ENCODE measurements around the gene CR1L.
"Not testable (repeated sequence)": the region's sequence is repeated elsewhere in the genome, so short reads cannot be mapped to it uniquely, and the experiment has no call there.

CR1L gene

DNA sequence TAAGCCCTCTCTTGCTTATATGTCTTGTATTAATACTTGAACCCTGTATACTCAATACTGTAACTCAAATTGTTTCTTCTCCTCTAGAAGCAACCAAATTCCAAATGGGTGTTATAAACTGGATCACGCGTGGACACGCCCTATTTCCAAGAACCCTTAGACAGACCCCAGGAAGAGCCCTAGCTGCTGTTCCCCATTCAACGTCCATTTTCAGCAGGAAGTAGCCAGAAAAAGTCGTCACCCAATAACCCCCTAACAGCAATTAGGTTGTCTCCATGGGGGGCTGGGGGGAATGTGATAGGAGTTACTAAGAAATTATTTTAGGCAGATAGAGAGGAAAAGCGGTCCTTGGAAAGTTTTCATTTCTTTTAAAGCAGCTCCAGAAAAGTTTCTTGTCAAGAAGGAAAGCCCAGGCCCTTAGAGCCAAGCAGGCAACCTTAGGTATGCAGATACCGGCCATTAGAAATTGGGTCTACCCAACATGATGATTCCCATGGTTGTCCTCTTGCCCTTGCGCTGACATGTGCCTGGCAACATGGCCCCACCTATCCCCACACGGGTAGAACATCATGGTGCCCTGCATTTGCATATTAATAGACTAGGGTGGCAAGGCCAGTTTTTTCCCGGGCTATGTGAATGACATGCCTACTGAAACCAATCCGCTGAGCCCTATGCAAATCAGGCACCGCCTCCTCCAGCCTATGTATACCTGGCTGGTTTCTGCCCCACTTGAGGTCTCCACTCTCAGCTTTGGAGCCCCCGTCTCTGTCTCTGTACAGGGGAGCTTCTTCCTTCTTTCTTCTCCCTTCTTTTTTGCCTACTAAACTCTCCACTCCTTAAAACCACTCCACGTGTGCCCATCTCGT lies 102.9 kb downstream of the CR1L start:
- DNase-seq = no peak

DNA sequence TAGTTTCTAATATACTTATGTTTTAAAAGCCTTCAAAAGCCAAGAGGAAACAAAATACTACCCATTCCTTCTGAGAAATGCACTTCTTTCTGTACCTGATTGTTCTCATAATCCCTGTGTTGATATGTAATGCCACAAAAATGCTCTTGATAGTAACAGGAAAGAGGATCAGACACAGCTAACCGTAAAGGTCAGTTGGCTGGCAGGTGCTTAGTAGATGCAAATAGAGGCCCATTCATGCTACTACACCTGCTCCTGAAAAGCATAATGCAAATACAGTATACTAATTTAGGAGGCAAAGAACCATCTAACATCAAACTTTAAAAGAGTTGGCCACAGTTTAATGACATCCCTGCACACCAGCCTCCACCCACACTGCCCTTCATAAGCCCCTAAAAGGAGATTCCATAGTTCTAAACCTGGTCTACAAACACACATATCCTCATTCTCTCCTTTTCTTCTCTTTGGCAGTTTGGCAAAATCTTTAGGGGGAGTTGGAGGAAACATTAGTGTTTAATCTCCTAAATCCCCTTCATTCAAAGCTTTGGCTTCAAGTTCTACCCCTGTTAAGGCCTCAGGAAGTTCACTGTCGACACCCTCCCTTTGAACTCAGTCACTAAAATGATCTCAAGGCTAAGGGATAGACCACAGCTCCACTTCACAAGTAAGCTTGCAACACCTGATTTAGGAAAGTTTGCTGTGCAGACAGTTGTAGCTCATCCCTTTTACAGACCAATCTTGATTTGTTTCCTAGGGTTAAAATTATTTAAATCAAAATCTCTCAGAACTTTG lies 104.0 kb downstream of the CR1L start:
- no peak for DNase-seq

DNA sequence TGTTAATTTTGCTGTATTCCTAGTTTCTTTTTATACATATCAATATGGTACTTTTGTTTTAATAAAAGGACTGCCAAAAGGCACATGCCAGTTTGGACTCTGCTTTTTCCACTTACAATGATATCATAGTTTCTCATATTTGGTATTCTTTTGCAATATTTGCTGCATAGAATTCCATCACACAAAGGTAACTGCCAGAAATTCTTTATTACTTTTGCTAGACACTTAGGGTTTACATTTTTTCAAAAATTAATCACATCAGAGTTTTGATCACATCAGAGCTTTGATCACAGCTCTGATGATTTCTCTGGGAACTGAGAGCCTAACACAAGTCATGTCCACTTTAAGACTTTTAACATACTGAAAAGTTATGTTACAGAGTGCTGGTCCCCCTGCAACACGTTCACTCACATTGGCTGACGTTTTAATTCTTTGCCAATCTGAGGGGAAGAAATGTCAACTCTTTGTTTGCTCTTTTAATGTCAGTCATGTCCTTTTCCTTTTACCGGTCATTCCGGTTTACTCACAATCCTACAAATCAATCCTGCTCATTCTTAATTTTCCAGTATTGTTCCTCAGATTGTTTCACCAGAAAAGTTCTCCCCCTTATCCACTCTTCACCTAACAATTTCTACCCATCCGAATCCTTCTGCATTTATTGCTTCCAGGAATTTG lies 105.8 kb downstream of the CR1L start:
- DNase-seq = no peak

DNA sequence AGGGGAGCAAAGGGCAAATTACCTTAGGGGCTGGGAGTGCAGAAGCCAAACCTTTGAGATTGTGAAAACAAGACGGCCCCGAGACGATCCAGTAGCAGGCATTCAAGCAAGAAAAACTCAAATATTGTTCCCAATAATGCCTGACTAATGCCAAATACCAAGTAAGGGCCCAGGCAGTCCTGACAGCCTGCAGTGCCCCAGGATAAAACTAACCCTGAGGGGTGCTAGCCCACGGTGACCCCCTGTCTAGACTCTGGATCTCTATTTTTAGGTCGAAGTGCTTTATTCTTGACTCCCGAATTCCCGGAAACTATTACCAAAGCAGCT lies 106.5 kb downstream of the CR1L start:
- not testable (repeated sequence) for DNase-seq

DNA sequence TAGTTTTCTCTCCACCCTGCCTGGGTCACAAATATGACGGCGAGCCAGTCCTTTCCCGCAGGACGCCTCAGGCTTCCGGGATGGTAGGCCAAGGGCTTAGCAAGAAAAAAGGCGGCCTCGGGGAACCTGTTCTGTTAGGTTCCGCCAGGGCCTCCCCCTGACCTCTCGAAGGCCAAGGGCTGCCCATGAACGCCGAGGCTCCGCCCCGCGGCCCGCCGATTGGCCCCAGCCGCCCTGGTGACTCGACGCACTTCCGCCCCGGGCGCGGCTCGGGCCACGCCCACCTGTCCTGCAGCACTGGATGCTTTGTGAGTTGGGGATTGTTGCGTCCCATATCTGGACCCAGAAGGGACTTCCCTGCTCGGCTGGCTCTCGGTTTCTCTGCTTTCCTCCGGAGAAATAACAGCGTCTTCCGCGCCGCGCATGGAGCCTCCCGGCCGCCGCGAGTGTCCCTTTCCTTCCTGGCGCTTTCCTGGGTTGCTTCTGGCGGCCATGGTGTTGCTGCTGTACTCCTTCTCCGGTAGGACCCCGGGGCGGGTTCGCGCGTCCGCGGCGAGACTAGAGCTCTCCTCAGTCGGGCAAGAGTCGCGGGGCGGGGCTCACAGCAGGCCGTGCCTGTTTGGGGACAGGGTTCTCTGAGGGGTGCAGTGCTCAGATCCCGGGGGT lies 107.0 kb downstream of the CR1L start, which contains the start of gene CD46:
Gene CD46, plus strand, starts transcription at position 265 of the 666 bp plus-strand sequence. Its CDS starts 159 bp downstream, at position 424.
- peak; percentile 89 to 96 (median 92) for DNase-seq

DNA sequence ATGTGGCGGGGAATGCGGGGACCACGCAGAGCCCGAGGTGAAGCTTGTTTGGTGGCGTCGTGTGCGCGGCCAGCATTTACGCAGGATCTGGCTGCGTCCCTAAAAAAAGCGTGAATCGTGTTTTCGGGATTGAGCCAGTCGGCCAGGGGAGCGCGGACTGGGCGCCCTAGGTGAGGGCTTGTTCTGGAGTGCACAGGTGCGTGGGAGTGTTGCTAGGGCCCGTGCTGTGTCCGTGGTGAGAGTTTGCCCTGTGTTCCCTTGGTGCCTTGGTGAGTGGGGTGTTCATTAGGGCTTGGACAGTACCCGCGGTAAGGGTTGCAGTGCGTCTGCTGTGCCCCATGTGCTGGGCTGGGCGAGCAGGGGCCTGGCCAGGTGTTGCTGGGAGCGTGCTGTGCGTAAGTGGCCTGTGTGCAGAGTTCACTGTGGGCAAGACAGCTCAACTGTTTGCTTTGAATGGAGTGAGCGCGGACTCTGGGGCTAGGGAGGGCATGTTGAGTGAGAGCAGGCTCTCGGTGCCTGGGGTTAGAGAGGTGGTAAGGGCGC lies 107.6 kb downstream of the CR1L start:
- DNase-seq = peak in 2 of 5 donors; percentile 6 to 20

DNA sequence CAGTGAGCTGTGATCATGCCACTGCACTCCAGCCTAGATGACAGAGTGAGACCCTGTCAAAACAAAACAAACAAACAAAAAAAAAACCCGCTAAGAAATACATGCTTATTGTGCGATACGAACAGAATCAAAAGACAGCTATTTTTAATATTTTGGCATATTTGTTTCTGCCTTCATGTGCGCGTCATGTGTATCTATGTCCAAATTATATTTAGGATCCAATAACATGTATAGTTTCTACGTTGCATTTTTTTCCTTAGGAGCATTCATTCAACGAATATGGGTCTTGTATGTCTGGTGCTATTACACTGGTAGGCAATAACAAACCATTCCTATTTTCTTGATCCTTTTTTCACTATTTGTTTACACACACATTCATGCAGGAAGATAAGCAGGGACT lies 108.7 kb downstream of the CR1L start:
- DNase-seq = no peak

DNA sequence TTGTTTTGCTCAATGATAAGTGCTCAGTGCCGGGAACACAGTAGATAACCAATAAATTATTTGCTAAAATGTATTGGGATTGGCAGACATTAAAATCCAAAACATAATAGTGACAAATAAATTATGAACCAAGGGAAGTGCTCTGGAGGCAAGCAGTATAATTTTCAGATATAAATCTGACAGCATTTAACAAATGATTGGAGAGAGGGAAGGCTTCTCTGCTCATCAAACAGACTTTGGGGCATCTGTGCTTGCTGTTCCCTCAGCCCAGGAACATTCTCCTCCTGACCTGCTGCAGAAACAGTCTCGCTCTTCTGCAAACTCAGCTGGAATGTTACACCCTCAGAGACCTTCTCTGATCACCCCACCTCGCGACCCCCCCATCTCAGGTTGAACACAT lies 109.1 kb downstream of the CR1L start:
- DNase-seq = no peak

DNA sequence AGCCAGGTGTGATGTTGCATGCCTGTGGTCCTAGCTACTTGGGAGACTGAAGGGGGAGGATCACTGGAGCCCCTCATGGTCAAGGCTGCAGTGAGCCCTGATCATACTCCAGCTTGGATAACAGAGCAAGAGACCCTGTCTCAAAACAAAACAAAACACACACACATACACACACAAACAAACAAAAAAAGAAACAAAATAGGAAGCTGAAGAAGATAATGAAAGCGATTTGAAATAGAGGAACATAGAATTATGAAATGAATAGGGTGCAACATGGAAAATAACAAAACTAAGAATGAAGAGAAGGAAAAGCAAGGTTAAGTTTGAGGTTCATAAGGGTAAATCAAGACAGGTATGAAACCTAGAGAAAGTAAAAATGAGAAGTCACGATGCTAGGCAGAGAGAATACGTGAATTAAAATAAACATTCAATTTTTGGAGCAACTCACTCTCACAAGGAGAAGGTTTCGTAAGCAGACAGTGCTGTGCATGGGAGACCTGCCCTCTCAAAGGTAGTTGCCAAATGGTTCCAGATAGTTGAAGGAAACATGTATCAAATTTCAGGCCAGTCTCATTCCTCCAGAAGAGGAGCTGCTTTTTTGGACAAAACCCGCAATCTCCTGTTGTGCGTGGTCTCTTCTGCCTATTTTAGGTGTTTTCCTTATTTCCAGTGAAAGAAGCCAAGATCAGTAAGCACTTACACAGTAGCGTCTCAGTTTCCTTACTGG lies 110.2 kb downstream of the CR1L start:
- DNase-seq = no peak

DNA sequence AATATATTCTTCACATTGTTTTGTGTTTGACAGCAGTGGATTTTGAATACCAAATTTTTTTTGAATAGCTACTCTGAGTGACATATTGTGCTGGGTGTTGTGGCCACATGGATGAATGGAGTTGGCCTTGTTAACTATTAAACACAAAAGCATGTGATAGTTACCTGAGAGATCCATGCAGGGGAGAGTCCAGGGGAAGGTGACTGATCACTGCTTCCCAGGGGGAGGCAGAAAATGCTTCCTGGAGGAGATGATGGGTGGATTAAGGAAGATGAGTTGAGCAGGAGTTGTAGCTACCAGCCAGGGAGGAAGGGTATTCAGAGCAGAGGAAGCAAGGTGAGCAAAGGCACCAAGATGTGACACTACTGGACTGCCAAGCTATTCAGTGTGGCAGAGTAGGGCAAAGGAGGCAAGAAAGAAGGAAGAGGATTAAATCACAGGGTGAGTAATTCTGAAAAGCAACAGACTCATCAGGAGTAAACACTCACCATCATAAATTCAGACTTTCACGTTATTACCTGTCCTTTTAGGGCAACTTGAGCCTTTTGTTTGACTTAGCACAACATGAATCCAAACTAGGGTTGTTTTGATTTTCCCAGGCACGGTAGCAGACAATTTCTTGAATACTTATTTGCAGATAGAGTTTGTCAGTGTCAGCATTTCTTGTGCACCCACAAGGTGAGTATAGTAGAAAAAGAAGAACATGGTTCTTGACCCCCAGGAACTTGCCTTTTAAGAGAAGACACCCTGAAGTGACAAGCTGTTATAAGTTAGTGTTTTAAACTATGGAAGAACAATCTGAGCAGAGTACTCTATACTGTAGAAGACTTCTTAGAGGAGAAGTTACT lies 111.1 kb downstream of the CR1L start:
- DNase-seq = peak in 1 of 5 donors; percentile 36

DNA sequence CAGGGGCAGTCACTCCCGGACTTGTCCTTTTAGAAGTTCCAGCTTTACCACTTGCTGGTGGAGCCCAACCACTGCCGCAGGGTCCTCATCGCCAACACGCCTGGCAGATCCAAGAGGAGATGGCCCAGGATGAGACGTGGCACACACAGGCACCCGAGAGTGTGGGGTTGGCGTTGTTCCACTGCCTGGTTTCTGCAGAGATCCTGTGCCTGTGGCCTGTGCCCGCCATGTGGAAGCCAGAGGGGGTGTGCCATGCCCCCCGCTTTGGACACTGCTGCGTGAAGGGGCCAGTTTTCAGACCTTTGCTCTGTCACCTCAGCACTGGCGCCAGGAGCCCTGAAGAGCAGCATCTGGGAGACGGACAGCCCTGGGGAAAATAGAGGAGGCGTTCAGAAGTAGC lies 117.7 kb downstream of the CR1L start:
- no peak for DNase-seq

DNA sequence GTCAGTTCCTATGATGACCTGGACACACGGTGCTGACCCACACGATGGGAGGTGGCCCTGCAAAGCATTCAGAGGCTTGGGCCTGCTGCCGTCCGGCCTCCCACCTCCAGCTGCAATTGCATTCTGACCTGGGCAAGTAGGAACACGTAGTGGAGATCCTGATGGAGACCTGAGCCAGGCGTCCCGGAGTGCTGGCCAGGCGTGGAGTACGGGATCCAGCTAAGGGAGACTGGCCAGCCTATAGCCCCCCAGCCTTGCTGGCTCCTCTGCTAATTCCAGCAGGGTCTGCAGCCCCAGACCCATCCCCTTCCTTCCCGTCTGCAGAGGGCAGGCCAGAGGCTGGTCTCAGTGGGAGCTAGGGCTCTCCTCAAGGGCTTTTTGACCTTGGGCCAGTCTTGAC lies 118.2 kb downstream of the CR1L start:
- DNase-seq = no peak

DNA sequence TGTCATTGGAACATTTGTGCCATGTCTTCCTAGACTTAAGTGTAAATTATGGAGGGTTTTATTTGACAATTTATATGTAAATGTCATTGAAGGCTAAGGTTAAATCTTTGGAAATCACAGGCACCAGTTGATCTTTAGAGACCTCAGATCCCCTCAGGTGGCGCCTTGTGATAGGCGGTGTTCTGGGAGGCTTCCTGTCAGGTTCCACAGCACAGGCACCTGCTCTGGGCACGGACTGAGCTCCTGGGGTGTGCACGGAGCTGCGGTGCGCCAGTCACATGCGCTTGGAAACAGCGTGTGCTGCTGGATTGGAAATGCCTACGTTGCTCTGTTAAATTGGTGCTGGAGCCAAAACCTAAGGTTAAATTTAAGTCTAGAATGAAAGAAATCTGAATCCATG lies 119.0 kb downstream of the CR1L start:
- no peak for DNase-seq

DNA sequence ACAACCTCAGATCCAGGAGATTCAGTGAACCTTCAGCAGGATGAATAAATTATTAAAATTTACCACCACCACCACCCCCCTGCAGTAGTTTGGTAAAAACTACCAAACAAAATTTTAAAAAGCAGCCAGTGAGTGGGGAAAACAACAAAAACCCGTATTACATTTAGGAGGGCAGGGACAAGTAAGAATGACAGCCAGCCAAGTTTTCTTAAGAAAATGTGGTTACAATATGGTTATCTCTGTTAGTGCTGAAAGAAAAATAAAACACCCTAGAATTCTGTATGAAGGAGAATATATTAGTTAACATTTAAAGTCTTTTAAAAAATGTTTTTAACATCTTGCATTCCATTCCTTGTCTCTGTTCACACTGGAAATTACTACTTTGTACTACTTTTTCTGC lies 121.6 kb downstream of the CR1L start:
- no peak for DNase-seq

DNA sequence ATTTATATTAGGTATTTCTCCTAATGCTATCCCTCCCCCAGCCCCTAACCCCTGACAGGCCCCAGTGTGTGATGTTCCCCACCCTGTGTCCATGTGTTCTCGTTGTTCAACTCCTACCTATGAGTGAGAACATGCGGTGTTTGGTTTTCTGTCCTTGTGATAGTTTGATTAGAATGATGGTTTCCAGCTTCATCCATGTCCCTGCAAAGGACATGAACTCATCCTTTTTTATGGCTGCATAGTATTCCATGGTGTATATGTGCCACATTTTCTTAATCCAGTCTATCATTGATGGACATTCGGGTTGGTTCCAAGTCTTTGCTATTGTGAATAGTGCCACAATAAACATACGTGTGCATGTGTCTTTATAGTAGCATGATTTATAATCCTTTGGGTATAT lies 125.6 kb downstream of the CR1L start:
- DNase-seq = not testable (repeated sequence)
